AG04450 (cell line): ENCODE results near the gene SLC2A3. TPM values are rescaled to one million over a fixed set of nuclear protein-coding genes. Genes with fewer than 3 reads are reported as not detected.
A peak's percentile ranks its signal among the peaks of the same experiment; 100 is the strongest.
"Not testable (repeated sequence)": the region's sequence is repeated elsewhere in the genome, so short reads cannot be mapped to it uniquely, and the experiment has no call there.

Experiments used
- CTCF ChIA-PET: fragments of 300-600, 350-600 bp; formaldehyde crosslinking; extraction: SDS; loops from one replicate; lab custom pipeline; 2022; ENCODE audit warnings: antibody characterized with exemption, inconsistent platforms; lab: Charles Lee
- POLR2A ChIA-PET: fragments of 350-600 bp; formaldehyde crosslinking; extraction: SDS; loops from one replicate; lab custom pipeline; 2021; ENCODE audit warnings: antibody characterized with exemption, inconsistent platforms; lab: Yijun Ruan, JAX
- DNase-seq: peaks from one replicate; pipeline ENCODE4 v3.0.0-alpha.2; 2011; ENCODE audit warnings: low read depth, low spot score
- H3K27ac ChIP-seq: one replicate; pipeline ENCODE4 v1.5.1; 2012; ENCODE audit warnings: low read depth, low read length, control low read depth
- H3K27me3 ChIP-seq: one replicate; pipeline ENCODE4 v1.6.0; 2012; ENCODE audit warnings: low read length; ENCODE audit not compliant: control insufficient read depth, insufficient read depth
- H3K4me3 ChIP-seq: 2 replicates; pipeline ENCODE4 v1.5.1; 2011; ENCODE audit warnings: mild to moderate bottlenecking, low read depth, low read length, control low read depth
- H3K9me3 ChIP-seq: 2 replicates; pipeline ENCODE4 v1.5.1; 2012; ENCODE audit warnings: low read length; ENCODE audit not compliant: control insufficient read depth, insufficient read depth
- CTCF ChIP-seq: IDR thresholded peaks from 2 replicates; pipeline ENCODE4 v1.5.1; 2011; ENCODE audit warnings: low read depth, low read length, control low read depth, inconsistent platforms
- polyA plus RNA-seq: library from polyadenylated mRNA; depleted of rRNA; stranded (reverse); fragments of >200 nt; gene quantifications from 2 replicates; pipeline ENCODE4 v1.2.3, GENCODE V29; 2011

Gene SLC2A3
- polyA plus RNA-seq, 1 experiment, result 58.5 TPM

GRCh38 chr12:7973457-7973825 is 37.5 kb upstream of the SLC2A3 start:
- H3K27me3 ChIP-seq, result no peaks in the 10 kb centered on the region
- no peak for DNase-seq
- POLR2A ChIA-PET, result interaction anchor here (0.7 kb wide), 1 partner anchor 37 kb away, joined by 8 read pairs; no protein-coding TSS in a partner anchor
- H3K27ac ChIP-seq, result no peak overlapping the region
- H3K4me3 ChIP-seq, result no peak overlapping the region
- no peak for TF ChIP-seq CTCF
- CTCF ChIA-PET, result interaction anchor here (1.8 to 3.5 kb wide), 3 partner anchors 12 to 40 kb away, joined by 10 to 12 read pairs (median 11); no protein-coding TSS in a partner anchor
- H3K9me3 ChIP-seq, result no peaks in the 10 kb centered on the region

GRCh38 chr12:7972734-7973456 is 36.9 kb upstream of the SLC2A3 start:
- ChIA-PET CTCF (interaction anchor here (1.8 to 3.5 kb wide), 3 partner anchors 12 to 40 kb away, joined by 10 to 12 read pairs (median 11); no protein-coding TSS in a partner anchor), POLR2A (interaction anchor here (0.6 to 3.0 kb wide), 3 partner anchors 36 to 123 kb away, joined by 4 to 34 read pairs (median 8); partner anchors contain the start of gene SLC2A3)
- no peaks in the 10 kb centered on the region for H3K9me3 ChIP-seq
- H3K27ac ChIP-seq, result no peak overlapping the region
- H3K27me3 ChIP-seq, result no peaks in the 10 kb centered on the region
- DNase-seq, result no peak
- no peak overlapping the region for H3K4me3 ChIP-seq
- no peak for TF ChIP-seq CTCF

- ChIA-PET POLR2A (interaction anchor here (3.0 kb wide), 1 partner anchor 37 kb away, joined by 34 read pairs; the partner anchor contains the start of gene SLC2A3), CTCF (interaction anchor here (1.8 to 3.5 kb wide), 2 partner anchors 11 to 21 kb away, joined by 11 to 12 read pairs; no protein-coding TSS in a partner anchor)
- not testable (repeated sequence) for H3K4me3 ChIP-seq, H3K27me3 ChIP-seq, H3K27ac ChIP-seq, H3K9me3 ChIP-seq, DNase-seq
These were observed 36.3 kb upstream of the SLC2A3 start for GRCh38 chr12:7972269-7972668.

- not testable (repeated sequence) for H3K27ac ChIP-seq, DNase-seq, H3K27me3 ChIP-seq, H3K4me3 ChIP-seq, H3K9me3 ChIP-seq
- ChIA-PET POLR2A (interaction anchor here (1.6 to 3.0 kb wide), 3 partner anchors 11 to 36 kb away, joined by 9 to 34 read pairs (median 14); partner anchors contain the start of gene SLC2A3), CTCF (interaction anchor here (1.3 to 3.5 kb wide), 2 partner anchors 11 to 39 kb away, joined by 8 to 11 read pairs; no protein-coding TSS in a partner anchor)
These were observed 35.8 kb upstream of the SLC2A3 start for GRCh38 chr12:7971765-7972164.

- DNase-seq, result peak; percentile 68
- H3K27me3 ChIP-seq, result no peaks in the 10 kb centered on the region
- ChIA-PET CTCF (interaction anchor here (0.7 to 3.5 kb wide), 5 partner anchors 8 to 38 kb away, joined by 4 to 11 read pairs (median 5); no protein-coding TSS in a partner anchor), POLR2A (interaction anchor here (0.6 to 3.0 kb wide), 4 partner anchors 10 to 37 kb away, joined by 9 to 34 read pairs (median 12); partner anchors contain the start of gene SLC2A3)
- peak overlapping the region; percentile 58 for H3K4me3 ChIP-seq
- TF ChIP-seq CTCF, result no peak; the same call in 1 of the 2 replicates
- peak overlapping the region; percentile 89 for H3K27ac ChIP-seq
- H3K9me3 ChIP-seq, result no peaks in the 10 kb centered on the region
These were observed 34.7 kb upstream of the SLC2A3 start for GRCh38 chr12:7970475-7971252.
